ENCODE measurements around the gene PRKN. TPM values are rescaled to one million over a fixed set of nuclear protein-coding genes. Genes with fewer than 3 reads are reported as not detected.

PRKN gene
- total RNA-seq, 1 donor from 2014 or later: not detected

- intact Hi-C loops (cut with micrococcal nuclease): no loop called here
Observed at GRCh38 chr6:162331911-162332310, 395.7 kb downstream of the PRKN start.

GRCh38 chr6:162325826-162326225 lies 401.7 kb downstream of the PRKN start:
- intact Hi-C loops (cut with micrococcal nuclease): no loop called here

GRCh38 chr6:162325051-162325450 lies 402.5 kb downstream of the PRKN start:
- intact Hi-C loops (cut with micrococcal nuclease): no loop called here

GRCh38 chr6:162315291-162315690 lies 412.3 kb downstream of the PRKN start:
- intact Hi-C loops (cut with micrococcal nuclease): no loop called here

- intact Hi-C loops (cut with micrococcal nuclease): no loop called here
Observed at GRCh38 chr6:162313922-162314660, 413.5 kb downstream of the PRKN start.

- intact Hi-C loops (cut with micrococcal nuclease): no loop called here
Observed at GRCh38 chr6:162307865-162308264, 419.7 kb downstream of the PRKN start.

GRCh38 chr6:162306616-162307015 lies 420.9 kb downstream of the PRKN start:
- intact Hi-C loops (cut with micrococcal nuclease): no loop called here

GRCh38 chr6:162301128-162301527 lies 426.4 kb downstream of the PRKN start:
- intact Hi-C loops (cut with micrococcal nuclease): no loop called here

GRCh38 chr6:162294029-162294428 lies 433.5 kb downstream of the PRKN start:
- intact Hi-C loops (cut with micrococcal nuclease): no loop called here

GRCh38 chr6:162292915-162293314 lies 434.7 kb downstream of the PRKN start:
- intact Hi-C loops (cut with micrococcal nuclease): no loop called here

GRCh38 chr6:162290846-162291465 lies 436.6 kb downstream of the PRKN start:
- intact Hi-C loops (cut with micrococcal nuclease): no loop called here

- intact Hi-C loops (cut with micrococcal nuclease): no loop called here
Observed at GRCh38 chr6:162289972-162290371, 437.6 kb downstream of the PRKN start.

GRCh38 chr6:162273986-162274385 lies 453.6 kb downstream of the PRKN start:
- intact Hi-C loops (cut with micrococcal nuclease): no loop called here

GRCh38 chr6:162271922-162272321 lies 455.6 kb downstream of the PRKN start:
- intact Hi-C loops (cut with micrococcal nuclease): no loop called here

- intact Hi-C loops (cut with micrococcal nuclease): no loop called here
Observed at GRCh38 chr6:162270966-162271365, 456.6 kb downstream of the PRKN start.

GRCh38 chr6:162267641-162268040 lies 459.9 kb downstream of the PRKN start:
- intact Hi-C loops (cut with micrococcal nuclease): no loop called here

- intact Hi-C loops (cut with micrococcal nuclease): no loop called here
Observed at GRCh38 chr6:162267126-162267525, 460.4 kb downstream of the PRKN start.

- intact Hi-C loops (cut with micrococcal nuclease): no loop called here
Observed at GRCh38 chr6:162264581-162264980, 463.0 kb downstream of the PRKN start.

GRCh38 chr6:162262466-162263196 lies 464.9 kb downstream of the PRKN start:
- intact Hi-C loops (cut with micrococcal nuclease): no loop called here

GRCh38 chr6:162261598-162261997 lies 466.0 kb downstream of the PRKN start:
- intact Hi-C loops (cut with micrococcal nuclease): no loop called here

GRCh38 chr6:162260027-162260426 lies 467.5 kb downstream of the PRKN start:
- intact Hi-C loops (cut with micrococcal nuclease): no loop called here

GRCh38 chr6:162258647-162259046 lies 468.9 kb downstream of the PRKN start:
- intact Hi-C loops (cut with micrococcal nuclease): no loop called here
